Naive thymus-derived CD8-positive, alpha-beta T cell (primary cell): ENCODE measurements around the gene JPH3. TPM values are rescaled to one million over a fixed set of nuclear protein-coding genes. Genes with fewer than 3 reads are reported as not detected.

ENCODE experiments used
- ATAC-seq, 2 donors: fragments of 150-1000 bp; cut with Tn5 transposase in 1 of 2; sonication (Bioruptor Pico), chemical (Tn5 transposase) in 1 of 2; 1 replicate in 1 of 2; 2 replicates in 1 of 2; pipeline ENCODE4 v1.10.0; 2021; ENCODE audit warnings: mild to moderate bottlenecking in 2 of 2, moderate library complexity in 2 of 2
- POLR2A ChIA-PET: fragments of 350-600 bp; sonication (Branson Sonifier 250); formaldehyde crosslinking; loops from one replicate; lab custom pipeline; 2021; ENCODE audit warnings: antibody characterized with exemption; lab: Charles Lee
- DNase-seq, 10 donors: peaks; one replicate each; pipeline versions ENCODE4 v3.0.0 to v3.0.0-alpha.2; 2020 to 2022
- H3K27ac Mint-ChIP-seq, 10 donors: one replicate each; pipeline ENCODE4 v1.8.0; 2020 to 2022; ENCODE audit warnings: mild to moderate bottlenecking in 10 of 10, mixed read lengths in 10 of 10, moderate library complexity in 4 of 10, inconsistent platforms in 1 of 10
- H3K27me3 Mint-ChIP-seq, 5 donors: one replicate each; pipeline ENCODE4 v1.8.0; 2021 to 2022; ENCODE audit warnings: mixed read lengths in 5 of 5
- H3K36me3 Mint-ChIP-seq, 3 donors: one replicate each; pipeline ENCODE4 v1.8.0; 2020 to 2022; ENCODE audit warnings: mixed read lengths in 3 of 3, mild to moderate bottlenecking in 2 of 3, inconsistent platforms in 1 of 3
- H3K4me1 Mint-ChIP-seq, 4 donors: one replicate each; pipeline ENCODE4 v1.8.0; 2021 to 2022; ENCODE audit warnings: mixed read lengths in 4 of 4
- H3K4me3 Mint-ChIP-seq, 10 donors: one replicate each; pipeline ENCODE4 v1.8.0; 2020 to 2022; ENCODE audit warnings: mild to moderate bottlenecking in 10 of 10, mixed read lengths in 10 of 10, moderate library complexity in 6 of 10, inconsistent platforms in 1 of 10
- H3K9me3 Mint-ChIP-seq, 9 donors: one replicate each; pipeline ENCODE4 v1.8.0; 2020 to 2022; ENCODE audit warnings: mixed read lengths in 9 of 9, mild to moderate bottlenecking in 3 of 9, inconsistent platforms in 1 of 9, moderate library complexity in 1 of 9
- polyA plus RNA-seq, 3 donors: library from polyadenylated mRNA; unstranded; fragments of 300-500 nt; fragmentation: Illumina TruSeq; gene quantifications; one replicate each; pipeline ENCODE4 v1.2.3, GENCODE V29; 2021
- total RNA-seq, 8 experiments: library from RNA in 2 of 8; stranded (reverse) in 2 of 8; gene quantifications; one replicate each; pipeline ENCODE4 v1.2.3 and lab custom pipeline; 2021 to 2026

The JPH3 gene
- total and polyA plus RNA-seq, 5 experiments from 2014 or later = 0.08 to 0.09 TPM; not detected in 3

DNA sequence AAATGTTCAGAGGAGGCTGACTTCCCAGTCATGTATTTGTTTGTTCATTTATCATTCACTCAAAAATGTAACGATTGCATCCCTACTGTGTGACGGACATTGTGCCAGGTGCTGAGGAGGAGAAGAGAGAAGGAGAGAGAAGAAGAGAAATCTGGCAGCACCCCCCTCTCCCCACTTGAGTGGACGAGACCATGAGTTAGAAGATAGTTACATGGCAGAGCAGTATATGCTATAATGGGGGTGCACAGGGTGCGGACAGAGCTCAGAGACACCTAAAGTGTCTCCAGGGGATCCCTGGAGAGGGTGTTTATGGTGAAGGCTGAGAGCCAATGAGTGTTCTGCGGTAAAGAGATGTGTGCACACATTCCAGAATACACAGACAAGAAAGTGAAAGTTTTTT, 6.6 kb upstream of the JPH3 start:
- H3K9me3 Mint-ChIP-seq = peaks cover 0 to 8% (median 2%) of the 10 kb centered on the region in 9 donors
- no peak overlapping the region for H3K4me3 Mint-ChIP-seq
- H3K27me3 Mint-ChIP-seq = peaks cover 26 to 44% (median 35%) of the 10 kb centered on the region in 5 donors
- POLR2A ChIA-PET = no interaction called here
- peaks cover 0 to 5% (median 0%) of the 10 kb centered on the region in 3 donors for H3K36me3 Mint-ChIP-seq
- ATAC-seq = no peak
- no peak for DNase-seq
- H3K4me1 Mint-ChIP-seq = no peaks in the 10 kb centered on the region
- H3K27ac Mint-ChIP-seq = no peak overlapping the region

DNA sequence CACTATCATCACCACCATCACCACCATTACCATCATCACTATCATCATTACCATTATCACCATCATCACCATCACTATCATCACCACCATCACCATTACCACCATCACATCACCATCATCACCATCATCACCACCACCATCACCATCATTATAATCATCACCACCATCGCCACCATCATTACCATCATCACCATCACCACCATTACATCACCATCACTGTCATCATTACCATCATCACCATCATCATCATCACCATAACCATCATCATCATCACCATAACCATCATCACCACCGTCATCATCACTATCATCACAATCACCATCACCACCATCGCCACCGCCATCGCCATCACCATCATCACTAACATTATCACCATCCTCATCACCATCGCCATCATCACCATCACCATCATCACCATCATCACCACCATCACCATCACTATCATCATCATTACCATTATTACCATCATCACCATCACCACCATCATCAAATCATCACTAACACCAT, 4.9 kb upstream of the JPH3 start:
- POLR2A ChIA-PET = no interaction called here
- no peak overlapping the region for H3K27ac Mint-ChIP-seq
- H3K27me3 Mint-ChIP-seq = peaks cover 25 to 47% (median 33%) of the 10 kb centered on the region in 5 donors

DNA sequence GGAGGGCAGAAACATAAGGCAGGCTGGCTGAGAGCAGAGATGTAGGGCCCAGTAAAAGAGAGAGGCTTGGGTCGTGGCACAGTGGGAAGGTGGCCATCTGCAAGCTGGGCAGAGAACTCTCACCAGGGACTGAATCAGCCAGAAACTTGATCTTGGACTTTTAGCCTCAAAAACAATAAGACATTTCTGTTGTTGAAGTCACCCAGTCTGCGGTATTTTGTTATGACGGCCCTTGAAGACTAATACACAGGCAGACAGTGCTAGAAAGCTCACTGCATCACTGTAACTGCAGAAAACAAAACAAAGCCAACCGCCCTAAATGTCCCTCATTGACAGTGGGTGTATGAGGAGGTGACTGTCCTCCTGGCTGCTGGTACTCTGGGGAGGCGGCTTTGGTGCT, 3.9 kb upstream of the JPH3 start:
- Mint-ChIP-seq H3K4me3 (no peak overlapping the region), H3K27me3 (peaks cover 27 to 51% (median 33%) of the 10 kb centered on the region in 5 donors), H3K9me3 (peaks cover 0 to 8% (median 2%) of the 10 kb centered on the region in 9 donors), H3K4me1 (peaks cover 3 to 8% (median 6%) of the 10 kb centered on the region in 4 donors), H3K36me3 (peaks cover 0 to 5% (median 2%) of the 10 kb centered on the region in 3 donors), H3K27ac (no peak overlapping the region)
- no peak for ATAC-seq
- no peak for DNase-seq
- POLR2A ChIA-PET = no interaction called here

More for the DNA sequence above, 4.9 kb upstream of the JPH3 start:
- H3K9me3 Mint-ChIP-seq = peaks cover 0 to 8% (median 2%) of the 10 kb centered on the region in 9 donors
- H3K4me3 Mint-ChIP-seq = no peak overlapping the region
- ATAC-seq (no peak), DNase-seq (no peak)
- peaks cover 0 to 5% (median 0%) of the 10 kb centered on the region in 3 donors for H3K36me3 Mint-ChIP-seq
- H3K4me1 Mint-ChIP-seq = peaks cover 0 to 2% (median under 1%) of the 10 kb centered on the region in 4 donors

DNA sequence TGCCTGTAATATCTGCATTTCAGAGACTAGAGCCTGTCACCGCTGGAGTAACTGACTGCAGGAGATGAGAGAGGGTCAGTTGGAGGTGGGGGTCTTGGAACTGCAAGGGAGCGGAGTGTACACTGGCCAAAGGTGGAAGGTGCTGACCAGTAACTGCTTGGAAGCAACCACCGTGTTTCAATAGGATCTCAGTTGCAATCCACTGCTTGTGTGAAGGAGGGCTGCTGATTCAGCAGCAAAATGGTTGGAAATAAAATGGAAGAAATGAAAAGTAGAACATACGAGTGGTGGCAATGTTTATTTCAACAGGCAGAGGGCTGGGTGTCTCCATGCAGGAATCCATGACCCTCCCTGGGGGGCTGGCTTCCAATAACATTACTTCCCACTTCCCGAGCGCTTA, 2.1 kb upstream of the JPH3 start:
- Mint-ChIP-seq H3K27me3 (peaks cover 32 to 62% (median 45%) of the 10 kb centered on the region in 5 donors), H3K36me3 (peaks cover 0 to 5% (median 2%) of the 10 kb centered on the region in 3 donors), H3K4me3 (peak overlapping the region in 4 of 10 donors; percentile 2 to 34 (median 14)), H3K4me1 (peaks cover 6 to 14% (median 9%) of the 10 kb centered on the region in 4 donors), H3K9me3 (peaks cover 0 to 8% (median 2%) of the 10 kb centered on the region in 9 donors), H3K27ac (no peak overlapping the region)
- POLR2A ChIA-PET = no interaction called here
- ATAC-seq (no peak), DNase-seq (no peak)

DNA sequence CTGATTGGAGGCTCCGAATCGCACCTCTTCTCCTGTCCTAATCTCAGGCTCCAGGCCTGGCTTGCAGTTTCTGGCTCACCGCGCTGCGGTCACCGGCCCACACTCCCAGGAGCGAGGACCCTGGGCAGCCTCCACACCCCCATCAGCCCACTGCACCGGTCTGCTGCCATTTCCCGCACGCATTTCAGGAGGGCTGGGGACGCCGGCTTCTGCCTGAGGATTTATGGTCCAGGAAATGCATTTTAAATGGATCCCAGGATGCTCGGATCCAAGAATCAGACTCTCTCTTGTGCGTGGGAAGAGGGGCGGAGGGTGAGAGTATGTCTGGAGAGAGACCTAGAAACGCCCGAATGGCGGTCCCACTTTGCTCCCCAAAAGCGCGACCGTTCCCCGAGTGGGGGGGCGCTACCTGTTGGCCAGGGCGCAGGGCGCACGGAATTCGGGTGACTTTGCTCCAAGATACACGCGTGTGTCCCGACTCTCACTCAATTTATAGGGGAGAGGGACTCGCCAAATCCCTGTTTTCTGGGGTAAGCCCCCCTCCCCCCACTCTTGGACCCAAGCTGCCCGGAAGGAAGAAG, 817 bp upstream of the JPH3 start:
- H3K4me1 Mint-ChIP-seq = peaks cover 6 to 14% (median 9%) of the 10 kb centered on the region in 4 donors
- H3K27ac Mint-ChIP-seq = no peak overlapping the region
- peaks cover 0 to 5% (median 2%) of the 10 kb centered on the region in 3 donors for H3K36me3 Mint-ChIP-seq
- H3K27me3 Mint-ChIP-seq = peaks cover 33 to 65% (median 48%) of the 10 kb centered on the region in 5 donors
- peaks cover 0 to 8% (median 2%) of the 10 kb centered on the region in 9 donors for H3K9me3 Mint-ChIP-seq
- DNase-seq = no peak
- ATAC-seq = no peak
- POLR2A ChIA-PET = no interaction called here
- H3K4me3 Mint-ChIP-seq = peak overlapping the region in 7 of 10 donors; percentile 18 to 51 (median 41)

DNA sequence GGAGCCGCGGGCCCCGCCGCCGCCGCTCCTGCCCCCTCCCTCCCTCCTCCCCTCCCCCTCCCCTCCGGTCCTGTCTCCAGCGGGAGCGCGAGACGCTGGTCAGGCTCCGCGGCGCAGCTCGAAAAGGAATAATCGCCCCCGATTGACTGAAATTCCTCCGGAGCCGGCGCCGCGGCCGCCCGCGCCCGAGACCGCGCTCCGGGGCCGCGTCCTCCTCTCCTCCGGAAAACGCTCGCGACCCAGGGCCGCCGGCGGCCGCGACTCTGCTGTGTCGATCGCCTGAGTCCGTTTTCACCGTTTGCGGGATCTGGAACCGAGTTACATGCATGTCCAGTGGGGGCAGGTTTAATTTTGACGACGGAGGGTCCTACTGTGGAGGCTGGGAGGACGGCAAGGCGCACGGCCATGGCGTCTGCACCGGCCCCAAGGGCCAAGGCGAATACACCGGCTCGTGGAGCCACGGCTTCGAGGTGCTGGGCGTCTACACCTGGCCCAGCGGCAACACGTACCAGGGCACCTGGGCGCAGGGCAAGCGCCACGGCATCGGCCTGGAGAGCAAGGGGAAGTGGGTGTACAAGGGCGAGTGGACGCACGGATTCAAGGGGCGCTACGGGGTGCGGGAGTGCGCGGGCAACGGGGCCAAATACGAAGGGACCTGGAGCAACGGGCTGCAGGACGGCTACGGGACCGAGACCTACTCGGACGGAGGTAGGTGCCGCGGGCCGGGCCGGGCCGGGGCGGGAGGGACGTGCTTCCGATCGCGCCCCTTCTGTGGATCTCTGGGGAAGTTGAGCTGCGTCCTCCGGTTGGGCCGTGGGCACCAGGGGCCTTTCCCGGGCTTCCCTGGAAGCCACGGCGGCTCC, 744 bp downstream of the JPH3 start:
- H3K27me3 Mint-ChIP-seq = peaks cover 42 to 79% (median 61%) of the 10 kb centered on the region in 5 donors
- peaks cover 0 to 8% (median 2%) of the 10 kb centered on the region in 9 donors for H3K9me3 Mint-ChIP-seq
- H3K27ac Mint-ChIP-seq = no peak overlapping the region
- DNase-seq = no peak
- POLR2A ChIA-PET = no interaction called here
- H3K4me3 Mint-ChIP-seq = peak overlapping the region; percentile 33 to 80 (median 70)
- peaks cover 6 to 14% (median 9%) of the 10 kb centered on the region in 4 donors for H3K4me1 Mint-ChIP-seq
- ATAC-seq = no peak
- peaks cover 0 to 14% (median 2%) of the 10 kb centered on the region in 3 donors for H3K36me3 Mint-ChIP-seq

DNA sequence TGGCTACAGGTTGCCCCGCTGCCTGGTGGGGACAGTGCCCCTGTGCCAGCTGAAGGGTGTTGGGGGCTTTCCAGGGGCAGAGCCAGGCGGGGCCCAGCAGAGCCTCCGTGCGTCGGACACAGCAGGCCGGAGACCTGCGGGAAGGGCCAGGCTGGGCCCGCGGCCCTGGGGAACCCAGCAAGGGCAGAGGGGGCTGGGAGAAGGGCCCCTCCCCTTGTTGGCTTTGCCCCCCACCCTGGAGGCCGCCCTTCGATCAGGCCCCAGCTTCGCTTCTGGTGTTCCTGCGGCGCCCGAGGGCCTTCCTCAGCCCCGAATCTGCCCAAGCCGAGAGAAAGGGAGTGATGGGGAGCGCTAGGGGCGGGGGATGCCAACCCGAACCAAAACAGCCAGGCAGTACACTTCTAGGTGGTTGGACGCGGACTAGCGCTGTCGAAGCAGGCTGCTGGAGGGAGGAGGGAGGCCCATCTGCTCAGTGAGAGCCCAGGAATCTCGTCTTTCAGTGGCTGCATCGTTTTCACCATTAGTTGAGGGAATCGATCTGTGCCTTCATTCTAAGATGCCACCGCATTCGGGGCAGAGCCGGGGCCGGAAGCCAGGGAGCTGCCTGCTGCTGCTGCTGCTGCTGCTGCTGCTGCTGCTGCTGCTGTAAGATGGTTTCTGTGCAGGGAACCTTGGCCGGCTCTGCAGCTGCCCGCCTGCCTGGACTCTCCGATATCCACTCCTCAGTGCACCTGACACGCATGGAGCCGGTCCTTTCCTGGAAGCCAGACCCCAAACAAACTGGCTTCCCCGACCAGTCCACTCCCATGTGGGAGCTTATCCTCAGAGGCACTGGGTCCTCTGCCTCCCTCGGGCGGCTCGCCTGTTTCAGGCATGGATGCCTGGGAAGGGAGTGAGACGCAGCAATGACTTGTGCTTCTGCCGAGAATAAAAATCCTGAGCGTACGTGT, 1.7 kb downstream of the JPH3 start:
- POLR2A ChIA-PET = no interaction called here
- Mint-ChIP-seq H3K27me3 (peaks cover 43 to 83% (median 61%) of the 10 kb centered on the region in 5 donors), H3K4me1 (peaks cover 6 to 16% (median 9%) of the 10 kb centered on the region in 4 donors), H3K36me3 (peaks cover 0 to 14% (median 2%) of the 10 kb centered on the region in 3 donors), H3K4me3 (peak overlapping the region in 7 of 10 donors; percentile 10 to 80 (median 64)), H3K9me3 (peaks cover 0 to 9% (median 2%) of the 10 kb centered on the region in 9 donors), H3K27ac (peak overlapping the region in 1 of 10 donors; percentile 53)
- DNase-seq (no peak), ATAC-seq (no peak)

DNA sequence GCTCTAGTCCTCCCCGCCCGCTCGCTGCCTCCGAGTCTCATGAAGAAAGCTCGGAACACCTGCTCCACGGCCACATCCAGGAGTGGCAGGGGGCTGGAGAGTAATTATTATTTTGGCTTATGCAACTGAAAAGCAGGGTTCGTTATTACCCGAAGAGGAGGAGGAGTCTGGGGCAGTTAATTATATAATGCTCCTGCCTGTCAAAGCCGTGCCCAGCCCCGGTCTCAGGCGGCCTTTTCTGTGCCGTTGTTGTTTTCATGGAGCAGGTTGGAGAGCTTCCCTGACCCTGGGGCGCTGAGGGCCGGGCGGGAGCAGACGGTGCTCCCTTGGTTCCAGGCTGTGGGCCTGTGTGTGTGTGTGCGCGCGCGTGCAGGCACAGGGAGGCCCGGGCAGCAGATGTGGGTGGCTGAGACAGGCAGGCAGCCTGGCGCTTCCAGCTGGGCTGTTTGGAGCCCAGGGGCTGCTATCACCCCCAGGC, 2.4 kb downstream of the JPH3 start:
- ATAC-seq (no peak), DNase-seq (no peak)
- Mint-ChIP-seq H3K27ac (peak overlapping the region in 1 of 10 donors; percentile 53), H3K9me3 (peaks cover 0 to 8% (median 0%) of the 10 kb centered on the region in 9 donors), H3K27me3 (peaks cover 38 to 80% (median 54%) of the 10 kb centered on the region in 5 donors), H3K4me1 (peaks cover 6 to 16% (median 9%) of the 10 kb centered on the region in 4 donors), H3K4me3 (peak overlapping the region in 4 of 10 donors; percentile 45 to 77 (median 67)), H3K36me3 (peaks cover 0 to 9% (median 2%) of the 10 kb centered on the region in 3 donors)
- POLR2A ChIA-PET = no interaction called here

DNA sequence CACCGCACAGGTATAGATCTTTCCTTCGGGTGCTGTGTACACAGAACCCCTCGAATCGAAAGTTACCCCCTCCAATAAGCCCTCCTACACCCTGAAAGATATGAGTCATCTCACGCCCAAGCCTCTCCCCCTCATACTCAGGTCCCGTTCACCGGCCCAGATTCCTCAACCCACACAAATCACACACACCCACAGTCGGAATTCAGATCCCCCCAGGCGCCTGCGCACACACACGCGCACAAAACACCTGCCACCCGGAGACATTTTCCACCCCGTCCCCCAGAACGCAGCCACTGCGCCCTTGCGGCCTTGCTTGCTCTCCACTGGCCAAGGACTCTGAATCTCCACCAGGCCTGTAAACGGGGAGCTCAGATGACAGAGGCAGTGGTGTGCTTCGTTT, 4.9 kb downstream of the JPH3 start:
- DNase-seq (no peak), ATAC-seq (no peak)
- peaks cover 6 to 13% (median 8%) of the 10 kb centered on the region in 4 donors for H3K4me1 Mint-ChIP-seq
- peaks cover 30 to 58% (median 43%) of the 10 kb centered on the region in 5 donors for H3K27me3 Mint-ChIP-seq
- H3K27ac Mint-ChIP-seq = no peak overlapping the region
- POLR2A ChIA-PET = no interaction called here
- peaks cover 0 to 9% (median 2%) of the 10 kb centered on the region in 3 donors for H3K36me3 Mint-ChIP-seq
- H3K4me3 Mint-ChIP-seq = no peak overlapping the region
- peaks cover 0 to 8% (median 0%) of the 10 kb centered on the region in 9 donors for H3K9me3 Mint-ChIP-seq

DNA sequence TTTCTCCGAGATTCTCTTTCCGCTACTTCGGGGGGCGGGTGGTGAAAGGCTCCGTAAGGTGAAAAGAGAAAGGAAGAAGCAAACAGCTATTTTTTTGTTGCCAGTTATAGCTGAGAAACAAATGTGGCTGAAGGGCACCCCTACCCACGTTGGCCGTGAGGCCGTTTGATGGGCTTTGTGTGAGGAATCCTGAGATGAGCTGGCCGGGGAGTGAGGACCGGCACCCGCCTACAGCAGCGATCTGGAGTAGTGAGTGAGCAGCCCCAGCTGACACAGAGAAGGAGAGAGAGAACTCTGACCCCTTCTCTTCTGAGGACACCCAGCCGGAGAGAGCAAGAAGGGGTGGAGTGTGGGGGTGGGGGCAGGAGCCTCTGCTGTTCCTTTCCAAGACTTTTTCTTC, 5.6 kb downstream of the JPH3 start:
- POLR2A ChIA-PET = no interaction called here
- Mint-ChIP-seq H3K27ac (no peak overlapping the region), H3K36me3 (peaks cover 0 to 9% (median 2%) of the 10 kb centered on the region in 3 donors), H3K27me3 (peaks cover 30 to 58% (median 43%) of the 10 kb centered on the region in 5 donors), H3K9me3 (peaks cover 0 to 8% (median 0%) of the 10 kb centered on the region in 9 donors), H3K4me3 (no peak overlapping the region), H3K4me1 (peaks cover 5 to 13% (median 8%) of the 10 kb centered on the region in 4 donors)
- no peak for ATAC-seq
- peak in 1 of 10 donors; percentile 28 for DNase-seq

DNA sequence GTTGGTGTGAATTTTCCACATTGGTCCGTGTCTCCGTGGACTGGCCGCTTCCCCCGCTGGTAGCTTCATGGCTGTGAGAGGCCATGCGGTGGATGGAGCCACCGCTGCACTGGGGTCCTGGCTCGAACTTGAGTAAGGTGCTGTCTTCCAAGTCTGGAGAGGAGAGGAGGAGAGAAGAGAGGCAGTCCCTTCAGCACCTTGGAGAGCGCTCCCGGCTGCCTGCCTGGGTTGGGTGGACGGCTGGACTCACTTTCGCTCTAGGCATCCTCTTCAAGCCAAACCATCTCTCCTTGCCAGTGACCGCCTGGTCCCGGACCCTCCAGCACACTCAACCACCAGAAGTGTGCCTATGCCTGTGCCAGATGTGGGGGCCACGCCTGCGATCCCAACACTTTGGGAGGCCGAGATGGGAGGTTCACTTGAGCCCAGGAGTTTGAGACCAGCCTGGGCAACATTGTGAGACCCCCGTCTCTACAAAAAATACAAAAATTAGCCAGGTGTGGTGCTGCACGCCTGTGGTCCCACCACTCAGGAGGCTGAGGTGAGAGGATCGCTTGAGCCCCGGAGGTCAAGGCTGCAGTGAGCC, 6.2 kb downstream of the JPH3 start:
- peaks cover 0 to 9% (median 0%) of the 10 kb centered on the region in 3 donors for H3K36me3 Mint-ChIP-seq
- peak in 1 of 2 donors; percentile 42 for ATAC-seq
- DNase-seq = peak in 9 of 10 donors; percentile 9 to 69 (median 35)
- no peak overlapping the region for H3K27ac Mint-ChIP-seq
- H3K9me3 Mint-ChIP-seq = peaks cover 0 to 8% (median 0%) of the 10 kb centered on the region in 9 donors
- POLR2A ChIA-PET = no interaction called here
- H3K27me3 Mint-ChIP-seq = peaks cover 27 to 52% (median 40%) of the 10 kb centered on the region in 5 donors
- H3K4me3 Mint-ChIP-seq = peak overlapping the region in 1 of 10 donors; percentile 14
- peaks cover 0 to 8% (median 4%) of the 10 kb centered on the region in 4 donors for H3K4me1 Mint-ChIP-seq
